ENCODE measurements around the gene AQP12B.
"Not testable (repeated sequence)": the region's sequence is repeated elsewhere in the genome, so short reads cannot be mapped to it uniquely, and the experiment has no call there.

AQP12B gene

GRCh38 chr2:240701091-240701735, 18.5 kb upstream of the AQP12B start:
- DNase-seq (ENCODE audit: low spot score) = no peak

- DNase-seq (ENCODE audit: low spot score) = not testable (repeated sequence)
Measured at GRCh38 chr2:240700616-240701015, 17.9 kb upstream of the AQP12B start.

GRCh38 chr2:240699835-240700234, 17.1 kb upstream of the AQP12B start:
- not testable (repeated sequence) for DNase-seq (ENCODE audit: low spot score)

GRCh38 chr2:240698852-240699561, 16.3 kb upstream of the AQP12B start:
- DNase-seq (ENCODE audit: low spot score) = not testable (repeated sequence)

GRCh38 chr2:240696469-240696868, 13.8 kb upstream of the AQP12B start:
- DNase-seq (ENCODE audit: low spot score) = not testable (repeated sequence)

GRCh38 chr2:240695593-240695992, 12.9 kb upstream of the AQP12B start:
- not testable (repeated sequence) for DNase-seq (ENCODE audit: low spot score)

GRCh38 chr2:240694304-240694703, 11.6 kb upstream of the AQP12B start:
- DNase-seq (ENCODE audit: low spot score) = not testable (repeated sequence)

GRCh38 chr2:240692583-240693561, 10.2 kb upstream of the AQP12B start:
- not testable (repeated sequence) for DNase-seq (ENCODE audit: low spot score)

GRCh38 chr2:240691631-240692420, 9.1 kb upstream of the AQP12B start, which contains the start of gene AQP12A:
AQP12A (plus strand) TSS chr2:240691866; CDS start chr2:240691914, 48 bp downstream.
- not testable (repeated sequence) for DNase-seq (ENCODE audit: low spot score)

GRCh38 chr2:240691075-240691427, 8.4 kb upstream of the AQP12B start:
- not testable (repeated sequence) for DNase-seq (ENCODE audit: low spot score)

- DNase-seq (ENCODE audit: low spot score) = not testable (repeated sequence)
Measured at GRCh38 chr2:240690421-240691074, 7.9 kb upstream of the AQP12B start.

- DNase-seq (ENCODE audit: low spot score) = no peak
Measured at GRCh38 chr2:240689975-240690374, 7.3 kb upstream of the AQP12B start.

- DNase-seq (ENCODE audit: low spot score) = no peak
Measured at GRCh38 chr2:240688553-240688919, 5.9 kb upstream of the AQP12B start.

GRCh38 chr2:240687741-240688552, 5.3 kb upstream of the AQP12B start:
- no peak for DNase-seq (ENCODE audit: low spot score)

GRCh38 chr2:240687045-240687740, 4.5 kb upstream of the AQP12B start:
- no peak for DNase-seq (ENCODE audit: low spot score)

GRCh38 chr2:240686460-240686859, 3.8 kb upstream of the AQP12B start:
- DNase-seq (ENCODE audit: low spot score) = no peak

- no peak for DNase-seq (ENCODE audit: low spot score)
Measured at GRCh38 chr2:240685771-240686371, 3.2 kb upstream of the AQP12B start.

GRCh38 chr2:240683980-240684728, 1.5 kb upstream of the AQP12B start:
- DNase-seq (ENCODE audit: low spot score) = not testable (repeated sequence)
